ENCODE measurements around the gene TMEM266.

TMEM266 gene

DNA sequence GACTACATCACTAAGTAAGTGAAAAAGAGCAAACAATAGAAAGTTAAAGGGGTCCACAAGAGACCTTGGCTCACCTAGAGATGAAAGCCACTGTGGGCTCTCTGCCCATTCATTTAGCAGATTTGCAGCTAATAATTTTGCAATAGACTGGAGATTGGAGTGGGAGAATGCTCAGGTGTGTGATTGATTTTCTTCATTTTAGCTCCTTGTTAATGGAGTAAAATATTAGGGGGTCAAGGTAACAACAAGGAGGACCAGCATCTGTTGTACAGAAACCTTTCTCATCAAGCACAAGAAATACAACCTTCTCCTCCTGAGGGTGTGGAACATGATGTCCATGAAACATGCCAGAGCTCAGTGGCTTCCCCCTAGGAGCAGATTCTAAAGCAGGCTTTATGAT, 63.2 kb downstream of the TMEM266 start:
- no peak overlapping the region for H3K4me3 ChIP-seq (ENCODE audit: low read depth, low read length)
- no peak for TF ChIP-seq MYC (IDR thresholded peaks at IDR 0.05; ENCODE audit: low read depth, low read length)
- no peak for TF ChIP-seq POLR2A (IDR thresholded peaks at IDR 0.05; ENCODE audit: extremely low read depth, insufficient read length)
- TF ChIP-seq, protein P1, sequence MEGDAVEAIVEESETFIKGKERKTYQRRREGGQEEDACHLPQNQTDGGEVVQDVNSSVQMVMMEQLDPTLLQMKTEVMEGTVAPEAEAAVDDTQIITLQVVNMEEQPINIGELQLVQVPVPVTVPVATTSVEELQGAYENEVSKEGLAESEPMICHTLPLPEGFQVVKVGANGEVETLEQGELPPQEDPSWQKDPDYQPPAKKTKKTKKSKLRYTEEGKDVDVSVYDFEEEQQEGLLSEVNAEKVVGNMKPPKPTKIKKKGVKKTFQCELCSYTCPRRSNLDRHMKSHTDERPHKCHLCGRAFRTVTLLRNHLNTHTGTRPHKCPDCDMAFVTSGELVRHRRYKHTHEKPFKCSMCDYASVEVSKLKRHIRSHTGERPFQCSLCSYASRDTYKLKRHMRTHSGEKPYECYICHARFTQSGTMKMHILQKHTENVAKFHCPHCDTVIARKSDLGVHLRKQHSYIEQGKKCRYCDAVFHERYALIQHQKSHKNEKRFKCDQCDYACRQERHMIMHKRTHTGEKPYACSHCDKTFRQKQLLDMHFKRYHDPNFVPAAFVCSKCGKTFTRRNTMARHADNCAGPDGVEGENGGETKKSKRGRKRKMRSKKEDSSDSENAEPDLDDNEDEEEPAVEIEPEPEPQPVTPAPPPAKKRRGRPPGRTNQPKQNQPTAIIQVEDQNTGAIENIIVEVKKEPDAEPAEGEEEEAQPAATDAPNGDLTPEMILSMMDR (IDR thresholded peaks at IDR 0.05; ENCODE audit: low read depth, low read length): no peak
- no peak for TF ChIP-seq MAX (IDR thresholded peaks at IDR 0.05; ENCODE audit: low read depth, low read length)
- no peak for DNase-seq (ENCODE audit: low read depth)

DNA sequence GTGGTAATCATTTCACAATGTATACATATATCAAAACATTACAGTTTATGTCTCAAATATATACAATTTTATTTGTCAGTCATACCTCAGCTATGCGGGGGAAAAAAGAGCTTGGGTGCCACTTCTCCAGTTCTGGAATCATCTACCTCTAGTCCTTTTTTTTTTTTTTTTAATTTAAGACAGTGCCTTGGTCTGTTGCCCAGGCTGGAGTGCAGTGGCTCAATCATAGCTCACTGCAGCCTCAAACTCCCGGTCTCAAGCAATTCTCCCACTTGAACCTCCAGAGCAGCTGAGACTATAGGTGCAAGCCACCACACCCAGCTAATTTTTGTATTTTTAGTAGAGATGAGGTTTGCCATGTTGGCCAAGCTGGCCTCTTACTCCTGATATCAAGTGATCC, 67.4 kb downstream of the TMEM266 start:
- no peak overlapping the region for H3K4me3 ChIP-seq (ENCODE audit: low read depth, low read length)
- TF ChIP-seq POLR2A (IDR thresholded peaks at IDR 0.05; ENCODE audit: extremely low read depth, insufficient read length): no peak
- TF ChIP-seq, protein P1 (IDR thresholded peaks at IDR 0.05; ENCODE audit: low read depth, low read length): no peak
- no peak for TF ChIP-seq MAX (IDR thresholded peaks at IDR 0.05; ENCODE audit: low read depth, low read length)
- DNase-seq (ENCODE audit: low read depth): no peak

DNA sequence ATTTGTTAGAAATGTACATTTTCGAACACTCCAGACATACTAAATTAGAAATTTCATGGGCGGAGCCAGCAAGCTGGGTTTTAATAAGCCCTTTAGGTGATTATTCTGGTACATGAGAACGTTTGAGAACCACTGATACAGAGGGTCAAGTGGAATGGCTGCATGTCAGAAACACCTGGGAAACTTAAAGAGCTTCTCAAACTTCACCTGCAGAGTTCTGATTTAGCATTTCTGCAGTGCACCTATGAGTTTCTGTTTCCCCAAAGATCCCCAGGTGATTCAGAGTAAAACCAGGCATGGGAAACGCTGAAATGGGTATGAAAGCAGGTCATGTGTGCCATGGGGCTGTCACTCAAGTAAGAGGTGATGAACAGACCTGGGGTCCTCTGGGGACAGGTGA, 68.1 kb downstream of the TMEM266 start:
- TF ChIP-seq MYC (IDR thresholded peaks at IDR 0.05; ENCODE audit: low read depth, low read length) (no peak), MAX (IDR thresholded peaks at IDR 0.05; ENCODE audit: low read depth, low read length) (no peak), POLR2A (IDR thresholded peaks at IDR 0.05; ENCODE audit: extremely low read depth, insufficient read length) (no peak)
- TF ChIP-seq, protein P1 (IDR thresholded peaks at IDR 0.05; ENCODE audit: low read depth, low read length): no peak

GRCh38 chr15:76134537-76134936, 74.8 kb downstream of the TMEM266 start:
- no peak for DNase-seq (ENCODE audit: low read depth)
- TF ChIP-seq, protein P1 (IDR thresholded peaks at IDR 0.05; ENCODE audit: low read depth, low read length): no peak
- TF ChIP-seq POLR2A (IDR thresholded peaks at IDR 0.05; ENCODE audit: extremely low read depth, insufficient read length) (no peak), MYC (IDR thresholded peaks at IDR 0.05; ENCODE audit: low read depth, low read length) (no peak), MAX (IDR thresholded peaks at IDR 0.05; ENCODE audit: low read depth, low read length) (no peak)
- no peak overlapping the region for H3K4me3 ChIP-seq (ENCODE audit: low read depth, low read length)

More for the DNA sequence above, 68.1 kb downstream of the TMEM266 start:
- no peak overlapping the region for H3K4me3 ChIP-seq (ENCODE audit: low read depth, low read length)
- no peak for DNase-seq (ENCODE audit: low read depth)

DNA sequence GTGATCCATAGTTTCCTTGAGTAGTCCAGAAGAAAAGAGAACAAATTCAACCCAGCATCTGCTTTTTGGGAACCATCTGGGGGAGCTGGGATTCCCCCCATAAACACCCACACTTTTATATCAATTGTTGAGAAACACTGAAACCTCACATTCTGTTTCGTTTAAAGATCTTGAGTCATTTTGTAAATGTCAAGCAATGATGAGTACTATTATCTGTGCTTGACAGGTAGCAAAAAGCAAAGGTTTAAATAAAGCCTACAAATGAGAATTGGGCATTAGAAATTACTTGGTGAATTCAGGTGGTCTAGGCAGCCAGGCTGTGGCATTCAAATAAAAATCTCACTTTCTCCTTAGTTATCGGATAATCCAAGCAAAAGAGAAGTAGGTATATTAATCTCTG, 75.7 kb downstream of the TMEM266 start:
- TF ChIP-seq POLR2A (IDR thresholded peaks at IDR 0.05; ENCODE audit: extremely low read depth, insufficient read length) (no peak), MYC (IDR thresholded peaks at IDR 0.05; ENCODE audit: low read depth, low read length) (no peak), MAX (IDR thresholded peaks at IDR 0.05; ENCODE audit: low read depth, low read length) (no peak)
- TF ChIP-seq, protein P1 (IDR thresholded peaks at IDR 0.05; ENCODE audit: low read depth, low read length): no peak
- no peak overlapping the region for H3K4me3 ChIP-seq (ENCODE audit: low read depth, low read length)
- no peak for DNase-seq (ENCODE audit: low read depth)

DNA sequence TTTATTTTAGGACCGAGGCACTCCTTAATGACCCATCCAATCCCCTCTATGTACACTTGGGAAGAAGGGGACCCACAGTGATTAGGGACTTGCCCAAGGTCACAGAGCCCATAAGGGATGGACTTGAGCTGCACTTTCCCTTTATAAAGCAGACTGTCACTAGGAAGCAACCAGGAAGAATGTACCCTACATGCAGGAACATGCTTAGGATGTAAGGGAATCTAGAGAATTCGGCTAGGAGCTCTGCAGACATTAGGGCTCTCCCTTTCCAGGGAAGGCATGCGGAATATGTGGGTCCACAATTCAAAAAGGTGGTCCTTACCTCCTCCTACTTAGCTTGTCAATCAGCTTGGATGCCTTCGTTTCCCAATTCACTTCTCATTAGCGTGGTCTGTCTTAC, 78.7 kb downstream of the TMEM266 start:
- no peak overlapping the region for H3K4me3 ChIP-seq (ENCODE audit: low read depth, low read length)
- no peak for TF ChIP-seq MYC (IDR thresholded peaks at IDR 0.05; ENCODE audit: low read depth, low read length)
- TF ChIP-seq, protein P1 (IDR thresholded peaks at IDR 0.05; ENCODE audit: low read depth, low read length): no peak
- no peak for DNase-seq (ENCODE audit: low read depth)
